Uterine smooth muscle cell (primary cell): ENCODE data around the gene MYH16. TPM values are rescaled to one million over a fixed set of nuclear protein-coding genes. Genes with fewer than 3 reads are reported as not detected.

Experiments
- total RNA-seq: library from RNA; depleted of rRNA; stranded (reverse); fragments of >200 nt; gene quantifications from 2 replicates; pipeline ENCODE4 v1.2.3, GENCODE V29; 2014

Gene MYH16
- total RNA-seq: 0.12 and 0.33 TPM in 2 replicates

GRCh38 chr7:99272476-99273045 is at the start of gene MYH16:
Gene MYH16 (plus strand): TSS chr7:99272839.

GRCh38 chr7:99325592-99326407 is 53.2 kb downstream of the MYH16 start, which contains the start of gene ARPC1A:
Gene ARPC1A (plus strand): TSS chr7:99325898. CDS start chr7:99333354, 7,456 bp downstream.

Other genes with a start within 250 kb of the MYH16 start
- gene SMURF1, start 128.7 kb upstream of the MYH16 start, total RNA-seq: 20.8 and 23.4 TPM in 2 replicates
- not detected in 2 replicates for gene KPNA7, start 64.7 kb upstream of the MYH16 start, total RNA-seq
- 327 and 334 TPM in 2 replicates for gene ARPC1A, start 53.1 kb downstream of the MYH16 start, total RNA-seq
- 473 and 553 TPM in 2 replicates for gene ARPC1B, start 101.9 kb downstream of the MYH16 start, total RNA-seq
- 80.1 and 121 TPM in 2 replicates for gene PDAP1, start 135.8 kb downstream of the MYH16 start, total RNA-seq
- 103 and 113 TPM in 2 replicates for gene BUD31, start 136.1 kb downstream of the MYH16 start, total RNA-seq
- gene PTCD1, start 166.0 kb downstream of the MYH16 start, total RNA-seq: 8.6 and 9.8 TPM in 2 replicates
- 45.3 and 46.0 TPM in 2 replicates for gene CPSF4, start 166.1 kb downstream of the MYH16 start, total RNA-seq
- 164 and 387 TPM in 2 replicates for gene ATP5MF, start 193.3 kb downstream of the MYH16 start, total RNA-seq
- 7.3 and 9.1 TPM in 2 replicates for gene ZNF789, start 200.1 kb downstream of the MYH16 start, total RNA-seq
- 21.5 and 26.0 TPM in 2 replicates for gene ZNF394, start 227.4 kb downstream of the MYH16 start, total RNA-seq
- 13.6 and 13.7 TPM in 2 replicates for gene ZKSCAN5, start 231.8 kb downstream of the MYH16 start, total RNA-seq